HG02973 (cell line): ENCODE results near the gene CDH20.

Source experiments
- ATAC-seq: cut with Tn5 transposase; IDR thresholded peaks from one replicate; pipeline ENCODE4 v1.9.1; 2021; ENCODE audit warnings: moderate library complexity; ENCODE audit not compliant: unreplicated experiment

The CDH20 gene

DNA sequence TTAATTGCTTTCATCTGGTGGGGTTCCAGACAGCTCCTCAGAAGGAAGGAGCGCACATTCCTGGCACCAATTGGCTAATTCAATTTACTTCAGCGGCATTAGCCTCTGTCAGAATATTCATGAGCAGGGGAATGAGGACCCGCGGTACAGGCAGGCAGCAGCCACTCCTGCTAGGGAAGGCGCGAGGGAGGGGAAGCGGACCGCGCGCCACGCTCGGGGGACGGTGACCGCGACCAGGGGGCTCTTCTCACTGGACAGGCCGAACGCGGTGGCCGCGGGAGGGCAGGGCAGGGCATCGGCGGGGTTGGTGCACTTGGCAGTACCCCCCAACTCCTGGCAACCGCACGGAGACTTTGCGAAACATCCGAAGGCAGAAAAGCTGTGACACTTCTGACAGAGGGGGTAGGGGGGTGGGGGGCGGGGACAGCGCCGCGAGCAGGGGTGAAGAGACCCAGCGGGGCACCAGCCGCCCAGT, at the start of gene CDH20:
CDH20 (plus strand) TSS at position 160 of the 475 bp plus-strand sequence.
- ATAC-seq: no peak

GRCh38 chr18:61284039-61284438, 49.2 kb upstream of the CDH20 start:
- ATAC-seq: no peak

DNA sequence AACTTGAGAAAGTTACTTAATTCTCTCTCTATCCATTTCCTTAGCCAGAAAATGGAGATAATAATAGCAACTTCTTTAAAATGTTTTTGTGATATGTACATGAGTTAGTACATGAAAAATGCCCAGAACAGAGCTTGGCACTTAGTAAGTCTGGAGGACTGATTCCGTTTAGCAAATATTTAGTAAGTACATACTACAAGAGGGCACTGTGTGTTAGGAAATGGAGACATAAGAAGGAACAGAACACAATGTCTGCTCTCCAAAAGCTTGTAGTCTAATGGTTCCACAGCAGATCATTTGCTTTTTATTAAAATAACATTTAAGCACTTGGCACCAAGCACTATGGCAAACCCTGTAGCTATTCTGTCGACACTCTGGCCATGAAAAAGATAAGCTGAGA, 47.5 kb upstream of the CDH20 start:
- ATAC-seq: no peak

DNA sequence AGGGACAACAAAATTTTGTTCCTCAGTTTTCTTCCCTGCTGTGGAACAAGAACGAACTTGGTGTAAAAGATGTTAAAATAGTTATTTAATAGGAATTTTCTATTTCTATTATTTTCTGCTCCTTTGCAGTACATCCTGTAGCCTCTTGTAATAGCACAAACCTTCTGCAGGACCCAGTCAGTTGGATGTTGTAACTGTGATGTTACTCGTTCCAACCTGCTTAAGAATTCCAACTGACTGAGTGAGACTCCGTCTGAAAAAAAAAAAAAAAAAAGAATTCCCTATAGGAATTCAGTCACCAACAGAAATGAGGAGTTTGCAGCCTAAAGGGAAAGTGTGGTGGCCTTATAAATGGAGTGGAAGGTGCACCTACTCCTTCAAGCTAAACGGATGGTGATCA, 46.4 kb upstream of the CDH20 start:
- no peak for ATAC-seq

GRCh38 chr18:61290616-61291015, 42.6 kb upstream of the CDH20 start:
- ATAC-seq: no peak

GRCh38 chr18:61292280-61293035, 40.8 kb upstream of the CDH20 start:
- no peak for ATAC-seq

GRCh38 chr18:61295153-61295552, 38.1 kb upstream of the CDH20 start:
- no peak for ATAC-seq

DNA sequence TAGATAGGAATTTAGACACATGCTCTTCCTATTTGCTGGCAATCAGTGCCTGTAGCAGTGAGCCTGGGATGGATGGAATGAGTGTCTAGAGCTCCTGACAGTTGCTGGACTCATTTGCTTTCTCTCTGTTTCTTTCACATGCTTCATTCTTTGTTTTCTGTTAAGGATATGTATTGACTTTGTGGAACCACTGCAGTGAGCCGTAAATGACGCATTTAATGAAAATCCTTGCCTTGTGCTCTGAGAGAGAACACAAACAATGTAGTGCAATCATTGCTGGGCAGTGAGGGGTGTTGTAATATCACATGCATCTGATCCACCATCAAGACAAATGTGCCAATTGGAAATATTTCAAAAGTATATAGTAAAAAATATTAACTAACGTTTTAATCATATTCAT, 25.2 kb upstream of the CDH20 start:
- no peak for ATAC-seq

DNA sequence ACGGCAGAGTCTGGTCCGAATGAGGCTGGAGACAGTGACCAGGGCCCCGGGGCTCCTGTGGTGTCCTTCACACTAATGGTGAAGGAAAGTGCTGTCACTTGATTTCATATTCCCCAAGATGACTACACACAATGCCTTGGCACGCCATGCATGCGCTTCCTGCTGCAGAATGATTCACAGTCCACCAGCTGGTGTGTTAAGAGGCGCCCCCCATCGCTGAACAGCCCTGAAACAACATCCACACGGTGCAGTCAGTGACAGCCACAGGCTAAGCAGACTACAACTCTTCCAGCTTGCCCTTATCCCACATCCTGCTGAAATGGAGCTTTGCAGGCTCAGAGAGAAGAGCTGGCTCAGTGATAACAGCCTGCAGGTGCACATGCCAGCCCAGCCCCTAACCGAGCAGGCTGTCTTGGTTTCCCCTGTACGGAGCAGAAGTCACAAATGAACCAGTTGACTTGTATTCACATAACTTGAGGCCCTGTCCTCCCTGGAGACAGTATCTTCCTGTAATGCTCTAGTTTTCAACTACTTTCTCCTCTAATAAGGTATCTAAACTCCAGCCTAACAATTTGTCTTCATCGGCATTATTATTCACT, 24.3 kb upstream of the CDH20 start:
- ATAC-seq: no peak

GRCh38 chr18:61322265-61322873, 10.9 kb upstream of the CDH20 start:
- peak; percentile 97 for ATAC-seq

- no peak for ATAC-seq
These were observed 9.3 kb upstream of the CDH20 start for GRCh38 chr18:61323951-61324350.

DNA sequence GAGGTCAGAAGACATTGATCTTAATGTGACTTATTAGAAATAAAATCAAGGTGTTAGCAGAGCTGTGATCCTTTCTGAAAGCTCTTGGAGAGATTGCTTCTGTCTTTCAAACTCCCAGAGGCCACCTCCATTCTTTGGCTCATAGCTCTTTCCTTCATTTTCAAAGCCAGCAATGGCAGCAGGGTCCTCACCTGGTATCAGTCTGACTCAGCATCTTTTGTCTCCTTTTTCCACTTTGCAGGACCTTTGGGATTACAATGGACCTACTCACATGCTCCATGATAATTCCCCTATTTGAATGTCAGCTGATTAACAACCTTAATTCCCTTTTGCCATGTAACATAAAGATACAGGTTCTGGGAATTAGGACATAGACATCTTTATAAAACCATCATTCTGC, 6.8 kb upstream of the CDH20 start:
- ATAC-seq: no peak

GRCh38 chr18:61329398-61329797, 3.8 kb upstream of the CDH20 start:
- ATAC-seq: no peak

GRCh38 chr18:61331051-61331450, 2.2 kb upstream of the CDH20 start:
- no peak for ATAC-seq

GRCh38 chr18:61333746-61334490, 688 bp downstream of the CDH20 start:
- ATAC-seq: no peak

DNA sequence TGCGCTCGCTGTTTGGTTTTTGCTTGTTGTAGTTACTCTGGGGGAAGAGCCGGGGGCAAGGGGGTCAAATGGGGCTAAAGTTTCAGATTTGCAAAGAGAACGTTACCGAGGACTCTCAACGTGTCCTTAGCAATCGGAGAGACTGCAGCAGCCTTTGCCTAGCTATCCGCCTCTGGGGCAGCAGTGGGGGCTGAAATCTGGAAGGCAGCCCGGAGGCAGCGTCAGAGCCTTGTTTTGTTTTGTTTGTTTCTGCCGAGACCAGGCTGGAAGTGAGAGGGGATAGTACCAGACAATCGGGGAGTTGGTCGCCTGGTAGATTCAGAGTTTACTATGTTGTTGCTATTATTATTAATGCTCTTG, 1.2 kb downstream of the CDH20 start:
- ATAC-seq: no peak

GRCh38 chr18:61334951-61335683, 1.9 kb downstream of the CDH20 start:
- no peak for ATAC-seq

DNA sequence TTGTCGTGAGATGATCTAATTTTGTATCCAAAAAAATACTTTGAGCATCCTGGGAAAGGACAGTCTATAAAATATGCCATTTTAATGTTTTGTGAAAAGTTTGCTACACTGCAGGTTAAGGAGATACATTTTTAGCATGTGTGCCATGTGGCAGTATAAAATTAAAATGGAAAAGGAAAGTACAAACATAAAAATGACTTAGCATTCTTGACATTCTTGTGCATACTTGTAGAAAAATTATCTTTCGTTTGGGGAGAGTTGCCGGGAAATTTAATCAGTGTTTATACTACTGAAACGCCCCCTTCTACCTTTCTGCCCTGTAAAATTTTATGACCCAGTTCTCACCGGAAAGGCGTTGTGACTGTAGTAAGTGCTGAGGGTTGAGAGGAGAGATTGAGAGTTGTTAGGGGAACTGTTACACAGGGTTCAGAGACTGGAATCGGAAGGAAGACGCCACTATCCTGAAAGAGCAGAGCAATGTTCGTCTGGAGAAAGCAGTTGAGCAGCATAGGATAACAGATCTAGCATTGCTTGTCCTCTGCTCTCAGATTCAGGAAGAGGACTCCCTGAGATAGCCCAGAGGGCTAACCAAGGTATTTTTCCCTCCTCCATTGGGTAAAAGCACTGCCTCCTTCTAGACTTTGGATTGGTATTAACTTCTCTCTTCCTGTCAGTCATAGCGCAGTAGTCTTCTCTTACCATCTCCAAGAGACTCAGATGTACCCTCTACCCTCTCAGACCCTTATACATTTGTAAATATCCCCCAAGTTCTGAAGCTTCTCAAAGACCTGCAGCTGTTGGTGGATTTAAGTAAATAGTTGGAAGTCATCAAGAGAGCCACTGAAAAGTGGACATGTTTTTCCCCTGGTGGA, 2.7 kb downstream of the CDH20 start:
- ATAC-seq: no peak

GRCh38 chr18:61336766-61337165, 3.5 kb downstream of the CDH20 start:
- no peak for ATAC-seq

DNA sequence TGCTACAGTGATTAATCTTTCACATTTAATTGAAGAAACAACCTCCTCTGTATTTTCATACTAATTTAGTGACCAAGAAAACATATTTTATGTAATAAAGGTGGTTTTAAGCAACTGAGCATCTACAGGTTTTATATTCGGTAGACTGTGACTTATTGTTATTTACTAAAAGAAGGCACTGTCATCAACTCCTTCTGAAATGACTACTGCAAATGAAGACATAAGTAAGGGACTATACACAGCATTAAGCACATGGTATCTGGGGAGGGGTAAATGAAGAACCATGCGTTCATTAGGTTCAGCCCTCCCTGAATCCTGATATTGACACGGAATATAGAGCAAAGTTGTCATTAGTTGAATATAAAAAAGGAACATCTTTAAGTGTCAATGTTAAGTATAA, 4.3 kb downstream of the CDH20 start:
- ATAC-seq: no peak
